ENCODE results near the gene NMRAL1.

The NMRAL1 gene

GRCh38 chr16:4474192-4474961 is at the start of gene NMRAL1:
NMRAL1 (minus strand) TSS chr16:4474625; CDS start chr16:4474132, 493 bp downstream.
- peak; percentile 78 to 89 for DNase-seq
- TF ChIP-seq POLR2A (IDR thresholded peaks at IDR 0.05; ENCODE audit: low read length) = peak; percentile 63
- no peak for TF ChIP-seq GATA1 (IDR thresholded peaks at IDR 0.05; ENCODE audit: low read depth, low read length)

- TF ChIP-seq POLR2A (IDR thresholded peaks at IDR 0.05; ENCODE audit: low read length) = no peak
- no peak for TF ChIP-seq GATA1 (IDR thresholded peaks at IDR 0.05; ENCODE audit: low read depth, low read length)
- DNase-seq = no peak
Measured at GRCh38 chr16:4523686-4524085, 49.3 kb upstream of the NMRAL1 start.

DNA sequence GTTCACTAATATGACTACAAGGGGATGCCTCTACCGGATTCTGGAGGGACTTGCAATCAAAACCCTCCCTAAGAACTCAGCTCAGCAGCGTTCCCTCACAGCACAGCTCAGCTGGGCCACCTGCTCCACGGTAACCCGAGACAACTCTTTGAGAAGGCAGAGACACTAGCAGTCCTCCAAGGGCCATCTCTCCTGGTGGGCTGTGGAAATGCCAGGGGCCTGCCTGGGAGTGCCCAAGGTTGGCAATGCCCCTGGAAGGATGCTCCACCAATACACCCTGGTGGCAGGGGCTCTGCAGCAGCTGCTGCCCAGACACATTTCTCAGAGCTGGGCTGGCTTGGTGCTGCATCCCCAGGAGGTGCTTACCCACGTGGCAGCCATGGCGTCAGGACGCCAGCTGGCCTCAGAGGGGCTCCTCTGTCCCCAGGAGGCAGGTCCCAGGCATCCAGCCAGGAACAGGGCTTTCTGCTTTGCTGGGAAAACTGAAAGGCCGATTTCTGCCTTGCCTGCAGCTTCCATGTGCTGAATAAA is 47.7 kb upstream of the NMRAL1 start:
- DNase-seq = no peak
- TF ChIP-seq POLR2A (IDR thresholded peaks at IDR 0.05; ENCODE audit: low read length) = no peak
- TF ChIP-seq GATA1 (IDR thresholded peaks at IDR 0.05; ENCODE audit: low read depth, low read length) = no peak

DNA sequence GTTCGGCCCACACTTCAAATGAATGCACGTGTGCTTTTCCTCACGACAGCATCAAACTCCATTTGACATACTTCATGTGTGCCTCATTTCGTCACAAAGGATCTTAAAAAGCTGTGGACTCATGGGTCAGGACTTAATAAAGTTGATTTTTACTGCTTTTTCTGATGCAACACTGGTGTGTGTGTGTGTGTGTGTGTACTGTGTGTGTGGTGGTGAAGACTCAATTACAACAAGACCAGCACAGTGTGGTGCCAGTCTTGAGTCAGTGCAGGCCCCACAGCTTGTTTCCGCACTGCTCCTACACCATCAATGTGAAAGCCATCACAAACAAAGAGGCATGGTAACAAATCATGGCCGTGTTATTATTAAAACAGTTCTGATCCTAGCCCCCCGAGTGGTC is 46.5 kb upstream of the NMRAL1 start:
- no peak for DNase-seq
- no peak for TF ChIP-seq POLR2A (IDR thresholded peaks at IDR 0.05; ENCODE audit: low read length)
- TF ChIP-seq GATA1 (IDR thresholded peaks at IDR 0.05; ENCODE audit: low read depth, low read length) = no peak

DNA sequence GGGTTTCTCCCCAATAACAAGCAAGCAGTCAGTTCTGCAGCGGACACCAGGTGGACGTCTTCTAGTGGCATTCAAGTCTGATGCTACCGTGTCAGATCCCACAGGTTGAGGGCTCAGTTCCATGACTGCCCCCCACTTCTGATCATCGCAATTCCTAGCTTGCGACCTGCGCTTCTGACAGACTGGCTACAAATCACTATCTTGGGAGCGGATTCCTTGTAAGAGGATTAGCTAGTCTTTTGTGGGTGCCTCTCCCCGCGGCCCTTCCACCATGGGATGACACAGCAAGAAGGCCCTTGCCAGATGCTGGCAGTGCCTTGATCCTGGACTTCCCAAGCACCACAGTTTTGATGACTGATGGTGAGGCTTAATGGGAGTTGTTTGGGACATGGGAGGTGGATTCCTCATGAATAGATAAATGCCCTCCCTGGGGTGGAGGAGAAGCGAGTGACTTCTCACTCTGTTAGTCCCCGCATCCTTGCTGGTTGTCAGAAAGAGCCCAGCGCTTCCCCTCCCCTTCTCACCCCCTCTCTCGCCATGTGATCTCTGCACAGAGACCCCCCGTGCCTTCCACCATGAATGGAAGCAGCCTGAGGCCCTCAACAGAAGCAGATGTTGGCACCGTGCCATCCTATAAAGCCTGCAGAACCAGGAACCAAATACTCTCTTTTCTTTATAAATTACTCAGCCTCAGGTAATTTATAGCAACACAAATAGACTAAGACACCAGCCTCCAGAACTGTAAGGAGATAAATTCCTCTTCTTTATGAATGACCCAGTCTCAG is 45.0 kb upstream of the NMRAL1 start:
- peak in 1 of 2 experiments; percentile 21 for DNase-seq
- no peak for TF ChIP-seq GATA1 (IDR thresholded peaks at IDR 0.05; ENCODE audit: low read depth, low read length)
- no peak for TF ChIP-seq POLR2A (IDR thresholded peaks at IDR 0.05; ENCODE audit: low read length)

- TF ChIP-seq POLR2A (IDR thresholded peaks at IDR 0.05; ENCODE audit: low read length) (no peak), GATA1 (IDR thresholded peaks at IDR 0.05; ENCODE audit: low read depth, low read length) (no peak)
- DNase-seq = peak; percentile 30 to 53
Measured at GRCh38 chr16:4517812-4518680, 43.6 kb upstream of the NMRAL1 start.

GRCh38 chr16:4515611-4516233 is 41.3 kb upstream of the NMRAL1 start:
- peak in 1 of 2 experiments; percentile 35 for DNase-seq

DNA sequence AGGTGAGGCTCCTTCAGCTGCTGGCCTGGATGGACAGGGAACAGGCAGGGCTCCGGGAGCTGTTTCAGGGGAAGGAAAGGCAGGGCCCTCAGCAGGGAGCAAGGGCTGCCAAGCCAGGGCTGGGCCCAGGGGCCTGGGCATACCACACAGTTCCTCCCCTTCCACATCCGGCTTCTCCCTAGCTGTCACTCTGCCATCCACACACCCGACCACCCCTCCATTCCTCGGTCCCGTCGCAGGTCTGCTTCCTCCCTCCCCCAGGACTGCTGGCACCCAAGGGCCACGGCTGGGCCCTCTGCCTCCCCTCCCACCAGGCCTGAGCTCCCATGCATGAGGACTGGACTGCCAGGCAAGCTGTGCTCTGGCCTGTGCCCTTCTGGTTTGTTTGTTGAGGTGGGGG is 40.2 kb upstream of the NMRAL1 start:
- TF ChIP-seq GATA1 (IDR thresholded peaks at IDR 0.05; ENCODE audit: low read depth, low read length) (no peak), POLR2A (IDR thresholded peaks at IDR 0.05; ENCODE audit: low read length) (no peak)

More at GRCh38 chr16:4515611-4516233, 41.3 kb upstream of the NMRAL1 start:
- TF ChIP-seq POLR2A (IDR thresholded peaks at IDR 0.05; ENCODE audit: low read length) (no peak), GATA1 (IDR thresholded peaks at IDR 0.05; ENCODE audit: low read depth, low read length) (no peak)

DNA sequence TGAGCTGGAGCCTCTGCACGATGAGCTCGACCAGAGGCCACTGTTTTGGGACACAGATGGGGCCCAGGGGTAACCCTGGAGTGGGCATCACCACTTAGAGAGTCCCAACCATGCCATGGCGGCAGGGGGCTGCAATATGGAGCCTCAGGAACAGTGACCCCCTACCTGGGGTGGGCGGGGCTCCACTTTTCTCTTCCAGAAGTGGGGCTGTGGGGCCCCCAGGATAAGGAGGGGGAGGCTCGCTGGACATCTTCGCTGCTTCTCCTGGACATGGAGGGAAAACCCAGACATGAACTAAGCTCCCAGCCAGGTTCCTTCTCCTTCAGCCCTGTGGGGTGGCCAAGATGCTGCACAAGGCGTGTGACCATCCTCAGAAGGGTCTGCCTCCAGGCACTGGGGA is 39.5 kb upstream of the NMRAL1 start:
- DNase-seq = no peak
- no peak for TF ChIP-seq GATA1 (IDR thresholded peaks at IDR 0.05; ENCODE audit: low read depth, low read length)
- TF ChIP-seq POLR2A (IDR thresholded peaks at IDR 0.05; ENCODE audit: low read length) = no peak

More for the DNA sequence above, 40.2 kb upstream of the NMRAL1 start:
- DNase-seq = no peak

- peak; percentile 84 to 86 for DNase-seq
- TF ChIP-seq POLR2A (IDR thresholded peaks at IDR 0.05; ENCODE audit: low read length) (no peak), GATA1 (IDR thresholded peaks at IDR 0.05; ENCODE audit: low read depth, low read length) (no peak)
Measured at GRCh38 chr16:4513086-4513860, 38.8 kb upstream of the NMRAL1 start.

- TF ChIP-seq GATA1 (IDR thresholded peaks at IDR 0.05; ENCODE audit: low read depth, low read length) = no peak
- no peak for DNase-seq
Measured at GRCh38 chr16:4512473-4512872, 38.0 kb upstream of the NMRAL1 start.

DNA sequence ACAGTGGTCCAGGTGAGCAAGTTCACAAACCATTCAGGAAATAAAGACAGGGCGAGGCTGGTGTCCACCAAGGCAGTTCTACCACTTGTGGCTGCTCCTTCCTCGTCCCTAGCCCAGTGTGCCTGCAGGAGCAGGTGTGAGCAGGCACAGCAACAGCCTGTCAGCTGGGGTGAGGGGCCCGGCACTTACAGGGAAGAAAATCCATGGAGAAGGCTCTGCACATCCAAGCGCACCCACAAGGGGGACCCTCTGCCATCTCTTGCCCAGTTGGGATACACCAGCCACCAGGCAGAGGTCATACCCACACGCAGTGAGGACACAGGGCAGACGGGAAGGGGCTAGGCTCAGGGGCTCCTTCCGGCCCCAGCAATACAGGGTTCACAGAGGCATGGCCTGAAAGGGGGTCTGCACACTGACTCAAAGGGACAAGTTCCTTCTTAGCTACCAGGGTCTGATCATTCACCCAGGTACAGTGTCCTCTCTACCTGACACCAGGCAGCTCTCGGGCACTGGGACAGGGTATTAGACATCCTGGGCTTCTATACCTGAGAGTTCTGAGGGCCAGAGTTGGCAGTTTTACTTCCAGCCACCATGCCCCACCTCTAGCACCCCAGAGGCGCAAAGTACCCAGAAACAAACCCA is 37.1 kb upstream of the NMRAL1 start:
- peak; percentile 50 to 66 for DNase-seq
- TF ChIP-seq POLR2A (IDR thresholded peaks at IDR 0.05; ENCODE audit: low read length) = no peak
